Measurements from ENCODE around the gene NANS. TPM values are rescaled to one million over a fixed set of nuclear protein-coding genes. Genes with fewer than 3 reads are reported as not detected.
"Not testable (repeated sequence)": the region's sequence is repeated elsewhere in the genome, so short reads cannot be mapped to it uniquely, and the experiment has no call there.

The NANS gene
- 28.2 TPM for total RNA-seq

GRCh38 chr9:98056269-98057137 lies at the start of gene NANS:
Gene NANS, plus strand, starts transcription at chr9:98056732. Its CDS starts 77 bp downstream, at chr9:98056809.
- intact Hi-C loops (cut with DNase I), result no loop called here

GRCh38 chr9:98007251-98007928 lies 49.1 kb upstream of the NANS start:
- ATAC-seq (no peak), DNase-seq (ENCODE audit: low spot score) (no peak)

More at GRCh38 chr9:98056269-98057137, at the start of gene NANS:
- DNase-seq (ENCODE audit: low spot score) (peak; percentile 95), ATAC-seq (peak; percentile 98)

GRCh38 chr9:98008764-98009163 lies 47.8 kb upstream of the NANS start:
- intact Hi-C loops (cut with DNase I), result no loop called here
- no peak for ATAC-seq
- DNase-seq (ENCODE audit: low spot score), result no peak

More at GRCh38 chr9:98007251-98007928, 49.1 kb upstream of the NANS start:
- intact Hi-C loops (cut with DNase I), result no loop called here

- intact Hi-C loops (cut with DNase I), result no loop called here
- ATAC-seq, result no peak
- no peak for DNase-seq (ENCODE audit: low spot score)
Measured at GRCh38 chr9:98009437-98009836, 47.1 kb upstream of the NANS start.

GRCh38 chr9:98009936-98010335 lies 46.6 kb upstream of the NANS start:
- intact Hi-C loops (cut with DNase I), result no loop called here
- no peak for DNase-seq (ENCODE audit: low spot score)
- ATAC-seq, result peak; percentile 75

GRCh38 chr9:98010445-98010844 lies 46.1 kb upstream of the NANS start:
- peak; percentile 48 for ATAC-seq
- intact Hi-C loops (cut with DNase I), result no loop called here
- DNase-seq (ENCODE audit: low spot score), result no peak

- ATAC-seq (no peak), DNase-seq (ENCODE audit: low spot score) (no peak)
- intact Hi-C loops (cut with DNase I), result no loop called here
Measured at GRCh38 chr9:98011122-98011521, 45.4 kb upstream of the NANS start.

GRCh38 chr9:98016137-98016680 lies 40.3 kb upstream of the NANS start:
- intact Hi-C loops (cut with DNase I), result no loop called here
- ATAC-seq (no peak), DNase-seq (ENCODE audit: low spot score) (no peak)

GRCh38 chr9:98017306-98017705 lies 39.2 kb upstream of the NANS start:
- DNase-seq (ENCODE audit: low spot score), result no peak
- intact Hi-C loops (cut with DNase I), result no loop called here
- no peak for ATAC-seq

GRCh38 chr9:98018347-98018746 lies 38.2 kb upstream of the NANS start:
- DNase-seq (ENCODE audit: low spot score) (no peak), ATAC-seq (no peak)
- intact Hi-C loops (cut with DNase I), result no loop called here

GRCh38 chr9:98019098-98019497 lies 37.4 kb upstream of the NANS start:
- no peak for ATAC-seq
- intact Hi-C loops (cut with DNase I), result no loop called here
- DNase-seq (ENCODE audit: low spot score), result no peak

- intact Hi-C loops (cut with DNase I), result loop anchor here (10.0 kb wide), 1 partner anchor 85 kb away; the partner anchor contains the start of gene HEMGN
- not testable (repeated sequence) for DNase-seq (ENCODE audit: low spot score); ATAC-seq
Measured at GRCh38 chr9:98019869-98020268, 36.7 kb upstream of the NANS start.

- ATAC-seq (no peak), DNase-seq (ENCODE audit: low spot score) (no peak)
- intact Hi-C loops (cut with DNase I), result loop anchor here (10.0 kb wide), 1 partner anchor 86 kb away; the partner anchor contains the start of gene HEMGN
Measured at GRCh38 chr9:98020476-98021145, 35.9 kb upstream of the NANS start.

GRCh38 chr9:98021306-98022040 lies 35.1 kb upstream of the NANS start:
- DNase-seq (ENCODE audit: low spot score), result no peak
- no peak for ATAC-seq
- intact Hi-C loops (cut with DNase I), result loop anchor here (10.0 kb wide), 1 partner anchor 87 kb away; the partner anchor contains the start of gene HEMGN

- ATAC-seq (no peak), DNase-seq (ENCODE audit: low spot score) (no peak)
- intact Hi-C loops (cut with DNase I), result loop anchor here (10.0 kb wide), 1 partner anchor 88 kb away; the partner anchor contains the start of gene HEMGN
Measured at GRCh38 chr9:98022447-98022846, 34.1 kb upstream of the NANS start.

GRCh38 chr9:98024702-98025101 lies 31.8 kb upstream of the NANS start:
- DNase-seq (ENCODE audit: low spot score) (no peak), ATAC-seq (no peak)
- intact Hi-C loops (cut with DNase I), result loop anchor here (10.0 kb wide), 1 partner anchor 90 kb away; the partner anchor contains the start of gene HEMGN

- intact Hi-C loops (cut with DNase I), result no loop called here
- DNase-seq (ENCODE audit: low spot score) (no peak), ATAC-seq (no peak)
Measured at GRCh38 chr9:98031169-98031568, 25.4 kb upstream of the NANS start.

- DNase-seq (ENCODE audit: low spot score) (no peak), ATAC-seq (no peak)
- intact Hi-C loops (cut with DNase I), result no loop called here
Measured at GRCh38 chr9:98031935-98032334, 24.6 kb upstream of the NANS start.

Data from sciatic nerve (tissue), 2 donors.